Measurements from ENCODE around the gene TNIK. TPM values are rescaled to one million over a fixed set of nuclear protein-coding genes. Genes with fewer than 3 reads are reported as not detected.

TNIK gene
- total and polyA plus RNA-seq, 3 donors from 2014 or later = 39.3 to 99.6 (median 83.5) TPM

DNA sequence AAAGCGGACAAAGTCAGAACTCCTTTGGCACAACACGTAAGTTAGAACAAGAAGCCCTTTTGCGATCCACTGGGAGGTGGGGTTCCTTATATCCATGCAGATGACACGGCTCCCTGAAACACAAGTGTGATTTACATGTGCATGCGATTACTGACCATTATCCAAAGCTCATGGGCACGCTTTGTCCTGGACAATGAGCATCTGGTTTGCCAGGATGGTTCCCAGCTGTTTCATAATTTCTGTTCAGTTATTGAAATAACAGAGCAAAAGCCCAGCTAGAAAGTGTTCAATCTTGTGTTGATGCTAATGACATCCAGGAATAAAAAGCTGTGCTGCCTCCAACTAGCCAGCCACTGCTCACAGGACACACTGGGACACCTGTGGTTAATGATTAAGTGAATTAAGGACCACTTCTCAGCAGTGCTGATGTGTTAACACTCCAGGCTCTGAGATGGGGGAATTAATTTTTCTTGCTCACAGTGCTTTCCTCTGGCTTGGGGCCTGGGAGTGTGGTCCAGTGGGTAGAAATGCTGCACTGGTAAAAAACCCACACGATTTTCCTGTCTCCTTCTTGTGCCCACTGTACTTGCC, 310.6 kb downstream of the TNIK start:
- Histone ChIP-seq H3K9me3 (no peaks in the 10 kb centered on the region), H3K4me1 (no peaks in the 10 kb centered on the region), H3K4me3 (no peak overlapping the region), H3K27me3 (no peaks in the 10 kb centered on the region), H3K36me3 (ENCODE audit: low read depth, missing control alignments) (no peaks in the 10 kb centered on the region), H3K27ac (no peak overlapping the region)
- no peak for DNase-seq
- TF ChIP-seq, protein P1, sequence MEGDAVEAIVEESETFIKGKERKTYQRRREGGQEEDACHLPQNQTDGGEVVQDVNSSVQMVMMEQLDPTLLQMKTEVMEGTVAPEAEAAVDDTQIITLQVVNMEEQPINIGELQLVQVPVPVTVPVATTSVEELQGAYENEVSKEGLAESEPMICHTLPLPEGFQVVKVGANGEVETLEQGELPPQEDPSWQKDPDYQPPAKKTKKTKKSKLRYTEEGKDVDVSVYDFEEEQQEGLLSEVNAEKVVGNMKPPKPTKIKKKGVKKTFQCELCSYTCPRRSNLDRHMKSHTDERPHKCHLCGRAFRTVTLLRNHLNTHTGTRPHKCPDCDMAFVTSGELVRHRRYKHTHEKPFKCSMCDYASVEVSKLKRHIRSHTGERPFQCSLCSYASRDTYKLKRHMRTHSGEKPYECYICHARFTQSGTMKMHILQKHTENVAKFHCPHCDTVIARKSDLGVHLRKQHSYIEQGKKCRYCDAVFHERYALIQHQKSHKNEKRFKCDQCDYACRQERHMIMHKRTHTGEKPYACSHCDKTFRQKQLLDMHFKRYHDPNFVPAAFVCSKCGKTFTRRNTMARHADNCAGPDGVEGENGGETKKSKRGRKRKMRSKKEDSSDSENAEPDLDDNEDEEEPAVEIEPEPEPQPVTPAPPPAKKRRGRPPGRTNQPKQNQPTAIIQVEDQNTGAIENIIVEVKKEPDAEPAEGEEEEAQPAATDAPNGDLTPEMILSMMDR (IDR thresholded peaks at IDR 0.05) = no peak
- TF ChIP-seq POLR2A (IDR thresholded peaks at IDR 0.05) = no peak
- WGBS, 2 donors = 79 to 86% methylated on average over 7 of the region's 7 CpGs
- intact Hi-C loops (cut with DNase I; ENCODE audit: low total_unique reads) = no loop called here

DNA sequence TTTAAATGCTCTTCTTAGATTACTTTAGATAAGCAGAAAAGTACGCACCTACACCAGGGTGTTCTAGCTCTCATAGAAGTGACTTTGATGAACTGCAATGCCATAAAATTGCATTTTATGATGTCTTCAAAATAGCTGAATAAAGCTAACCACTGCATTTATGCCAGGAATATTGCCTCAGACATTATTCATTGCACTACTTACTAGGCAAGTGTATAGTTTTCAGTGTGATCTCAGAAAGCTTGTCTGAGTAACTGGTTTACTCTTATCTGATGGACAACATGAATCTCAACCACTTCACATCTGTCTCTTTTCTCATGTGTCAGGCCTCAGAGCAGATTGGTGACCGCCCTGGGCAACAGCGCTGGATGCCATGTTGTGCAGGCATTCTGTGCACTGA, 314.4 kb downstream of the TNIK start:
- Histone ChIP-seq H3K9me3 (no peaks in the 10 kb centered on the region), H3K4me3 (no peak overlapping the region), H3K4me1 (no peaks in the 10 kb centered on the region), H3K27ac (no peak overlapping the region), H3K27me3 (no peaks in the 10 kb centered on the region), H3K36me3 (ENCODE audit: low read depth, missing control alignments) (no peaks in the 10 kb centered on the region)
- TF ChIP-seq, protein P1 (IDR thresholded peaks at IDR 0.05) = no peak
- no peak for TF ChIP-seq POLR2A (IDR thresholded peaks at IDR 0.05)
- intact Hi-C loops (cut with DNase I; ENCODE audit: low total_unique reads) = no loop called here
- no peak for DNase-seq
- WGBS, 2 donors = 89 to 99% methylated on average over 3 of the region's 3 CpGs

DNA sequence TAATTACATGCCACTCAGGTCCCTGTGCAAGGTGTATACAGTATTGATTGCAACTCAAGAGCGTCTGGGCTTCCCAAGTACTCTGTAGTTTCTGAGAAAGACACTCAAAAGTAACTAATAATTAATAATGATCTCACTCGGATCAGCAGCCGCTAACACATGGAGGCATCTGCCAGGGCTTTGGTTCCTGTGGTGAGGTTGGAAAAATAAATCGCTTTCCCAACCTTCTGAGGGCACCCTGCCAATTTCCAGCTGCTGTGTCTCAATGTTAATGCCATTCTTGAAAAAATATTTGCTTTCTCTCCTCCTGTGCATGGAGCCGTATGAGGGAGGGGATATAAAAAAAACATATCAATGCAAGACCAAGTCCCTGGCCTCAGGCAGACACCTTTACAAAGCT, 317.2 kb downstream of the TNIK start:
- no peak for DNase-seq
- TF ChIP-seq POLR2A (IDR thresholded peaks at IDR 0.05) = no peak
- TF ChIP-seq, protein P1 (IDR thresholded peaks at IDR 0.05) = no peak
- 88% methylated on average over 5 of the region's 5 CpGs for WGBS, 2 donors
- H3K4me3 ChIP-seq = no peak overlapping the region
- no peaks in the 10 kb centered on the region for H3K4me1 ChIP-seq
- H3K36me3 ChIP-seq (ENCODE audit: low read depth, missing control alignments) = no peaks in the 10 kb centered on the region
- no peak overlapping the region for H3K27ac ChIP-seq
- no peaks in the 10 kb centered on the region for H3K27me3 ChIP-seq
- no peaks in the 10 kb centered on the region for H3K9me3 ChIP-seq
- intact Hi-C loops (cut with DNase I; ENCODE audit: low total_unique reads) = no loop called here

DNA sequence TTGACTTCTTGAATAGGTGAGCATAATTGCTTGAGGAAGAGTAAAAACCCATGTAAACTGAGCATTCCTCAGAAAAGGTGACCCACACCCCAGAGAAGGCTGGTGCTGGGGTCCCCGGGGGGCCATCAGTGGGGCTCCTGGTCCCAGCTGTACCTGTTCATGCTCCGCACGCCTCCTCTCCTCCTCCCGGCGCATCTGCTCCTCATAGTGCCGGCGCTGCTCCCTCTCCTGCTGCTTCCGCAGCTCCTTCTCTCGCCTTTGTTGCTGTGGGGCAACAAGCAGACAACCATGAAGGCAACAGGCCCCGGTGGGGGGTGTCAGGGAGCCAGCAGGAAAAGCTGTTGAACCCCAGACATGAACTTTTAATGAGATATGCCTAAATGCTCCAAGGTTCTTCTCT, 320.0 kb downstream of the TNIK start:
- Histone ChIP-seq H3K27me3 (no peaks in the 10 kb centered on the region), H3K4me3 (no peak overlapping the region), H3K9me3 (no peaks in the 10 kb centered on the region), H3K4me1 (no peaks in the 10 kb centered on the region), H3K27ac (no peak overlapping the region), H3K36me3 (ENCODE audit: low read depth, missing control alignments) (no peaks in the 10 kb centered on the region)
- intact Hi-C loops (cut with DNase I; ENCODE audit: low total_unique reads) = no loop called here
- TF ChIP-seq POLR2A (IDR thresholded peaks at IDR 0.05) = no peak
- no peak for DNase-seq
- 87 to 95% methylated on average over 10 of the region's 10 CpGs for WGBS, 2 donors

DNA sequence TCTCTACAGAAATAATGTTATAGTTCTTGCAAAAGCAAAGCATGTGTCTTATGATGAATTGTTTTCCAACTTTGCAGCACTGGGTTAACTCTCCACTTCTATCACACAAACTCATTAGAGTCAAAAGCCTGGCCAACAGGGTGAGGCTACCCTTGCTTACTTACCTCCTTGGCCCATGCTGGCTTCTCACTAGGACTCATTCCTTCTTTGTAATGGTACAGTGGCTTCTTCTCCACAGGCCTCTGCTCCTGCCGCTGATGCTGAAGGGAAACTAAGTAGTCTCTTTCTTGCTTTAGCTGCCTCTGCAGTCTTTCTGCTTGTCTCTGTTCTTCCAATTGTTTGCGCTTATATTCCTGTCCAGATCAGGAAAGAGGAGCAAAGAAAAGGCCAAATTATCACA, 322.2 kb downstream of the TNIK start:
- intact Hi-C loops (cut with DNase I; ENCODE audit: low total_unique reads) = no loop called here
- 99 to 100% methylated on average over 2 of the region's 2 CpGs for WGBS, 2 donors
- Histone ChIP-seq H3K27me3 (no peaks in the 10 kb centered on the region), H3K4me1 (no peaks in the 10 kb centered on the region), H3K27ac (no peak overlapping the region), H3K9me3 (no peaks in the 10 kb centered on the region), H3K4me3 (no peak overlapping the region), H3K36me3 (ENCODE audit: low read depth, missing control alignments) (no peaks in the 10 kb centered on the region)
- DNase-seq = no peak
- TF ChIP-seq, protein P1 (IDR thresholded peaks at IDR 0.05) = no peak
